HUES6 (cell line): Measurements from ENCODE around the gene PHYHD1.

Experiments
- H3K27ac ChIP-seq: 2 replicates; pipeline ENCODE4 v1.7.0; 2013; ENCODE audit warnings: low read depth, mild to moderate bottlenecking, low read length, inconsistent platforms
- H3K27me3 ChIP-seq: 2 replicates; pipeline ENCODE4 v1.6.1; 2013; ENCODE audit warnings: low read length; ENCODE audit not compliant: control insufficient read depth, insufficient read depth
- H3K36me3 ChIP-seq: 2 replicates; pipeline ENCODE4 v1.6.1; 2013; ENCODE audit warnings: low read length; ENCODE audit not compliant: control insufficient read depth, insufficient read depth
- H3K4me1 ChIP-seq: 2 replicates; pipeline ENCODE4 v1.6.1; 2013; ENCODE audit warnings: low read length; ENCODE audit not compliant: control insufficient read depth, insufficient read depth
- H3K4me3 ChIP-seq: 2 replicates; pipeline ENCODE4 v1.5.1; 2013; ENCODE audit warnings: low read depth, low read length
- H3K9ac ChIP-seq: one replicate; pipeline ENCODE4 v1.6.1; 2013; ENCODE audit warnings: mild to moderate bottlenecking, low read length
- H3K9me3 ChIP-seq: 2 replicates; pipeline ENCODE4 v1.6.1; 2013; ENCODE audit warnings: low read depth, low read length; ENCODE audit not compliant: control insufficient read depth, insufficient read depth

PHYHD1 gene

GRCh38 chr9:128891321-128892220 lies 29.2 kb upstream of the PHYHD1 start:
- Histone ChIP-seq H3K4me3 (no peak overlapping the region), H3K36me3 (peaks cover 75% of the 10 kb centered on the region), H3K27me3 (no peaks in the 10 kb centered on the region), H3K9me3 (no peaks in the 10 kb centered on the region), H3K9ac (no peak overlapping the region), H3K27ac (no peak overlapping the region), H3K4me1 (peaks cover 36% of the 10 kb centered on the region)

- Histone ChIP-seq H3K27ac (peak overlapping the region; percentile 64), H3K9ac (no peak overlapping the region), H3K27me3 (no peaks in the 10 kb centered on the region), H3K4me1 (peaks cover 32% of the 10 kb centered on the region), H3K9me3 (no peaks in the 10 kb centered on the region), H3K4me3 (no peak overlapping the region), H3K36me3 (peaks cover 75% of the 10 kb centered on the region)
Observed at GRCh38 chr9:128892221-128892921, 28.4 kb upstream of the PHYHD1 start.

- H3K4me1 ChIP-seq = peaks cover 28% of the 10 kb centered on the region
- H3K4me3 ChIP-seq = no peak overlapping the region
- no peaks in the 10 kb centered on the region for H3K9me3 ChIP-seq
- H3K27me3 ChIP-seq = no peaks in the 10 kb centered on the region
- no peak overlapping the region for H3K27ac ChIP-seq
- no peak overlapping the region for H3K9ac ChIP-seq
- H3K36me3 ChIP-seq = peaks cover 76% of the 10 kb centered on the region
Observed at GRCh38 chr9:128893354-128893753, 27.4 kb upstream of the PHYHD1 start.

GRCh38 chr9:128894764-128895163 lies 26.0 kb upstream of the PHYHD1 start:
- H3K27me3 ChIP-seq = no peaks in the 10 kb centered on the region
- no peak overlapping the region for H3K27ac ChIP-seq
- no peak overlapping the region for H3K9ac ChIP-seq
- no peak overlapping the region for H3K4me3 ChIP-seq
- no peaks in the 10 kb centered on the region for H3K9me3 ChIP-seq
- peaks cover 82% of the 10 kb centered on the region for H3K36me3 ChIP-seq
- peaks cover 34% of the 10 kb centered on the region for H3K4me1 ChIP-seq

GRCh38 chr9:128895556-128895955 lies 25.2 kb upstream of the PHYHD1 start:
- H3K36me3 ChIP-seq = peaks cover 79% of the 10 kb centered on the region
- peaks cover 34% of the 10 kb centered on the region for H3K4me1 ChIP-seq
- H3K27ac ChIP-seq = no peak overlapping the region
- H3K9ac ChIP-seq = no peak overlapping the region
- no peaks in the 10 kb centered on the region for H3K27me3 ChIP-seq
- no peaks in the 10 kb centered on the region for H3K9me3 ChIP-seq
- no peak overlapping the region for H3K4me3 ChIP-seq

GRCh38 chr9:128898382-128898781 lies 22.4 kb upstream of the PHYHD1 start:
- Histone ChIP-seq H3K9me3 (no peaks in the 10 kb centered on the region), H3K4me1 (peaks cover 26% of the 10 kb centered on the region), H3K27ac (no peak overlapping the region; the same call in 1 of the 2 replicates), H3K4me3 (no peak overlapping the region), H3K27me3 (no peaks in the 10 kb centered on the region), H3K9ac (no peak overlapping the region), H3K36me3 (peaks cover 63% of the 10 kb centered on the region)

- no peak overlapping the region for H3K4me3 ChIP-seq
- peaks cover 26% of the 10 kb centered on the region for H3K4me1 ChIP-seq
- peaks cover 60% of the 10 kb centered on the region for H3K36me3 ChIP-seq
- H3K27me3 ChIP-seq = no peaks in the 10 kb centered on the region
- H3K9me3 ChIP-seq = no peaks in the 10 kb centered on the region
- no peak overlapping the region for H3K27ac ChIP-seq
- H3K9ac ChIP-seq = no peak overlapping the region
Observed at GRCh38 chr9:128898845-128899565, 21.8 kb upstream of the PHYHD1 start.

GRCh38 chr9:128899566-128900322 lies 21.0 kb upstream of the PHYHD1 start:
- H3K9ac ChIP-seq = no peak overlapping the region
- no peak overlapping the region for H3K4me3 ChIP-seq
- H3K9me3 ChIP-seq = no peaks in the 10 kb centered on the region
- H3K27ac ChIP-seq = no peak overlapping the region
- H3K36me3 ChIP-seq = peaks cover 59% of the 10 kb centered on the region
- H3K4me1 ChIP-seq = peaks cover 26% of the 10 kb centered on the region
- no peaks in the 10 kb centered on the region for H3K27me3 ChIP-seq

- Histone ChIP-seq H3K4me1 (peaks cover 15% of the 10 kb centered on the region; the same call in 1 of the 2 replicates), H3K36me3 (peaks cover 46% of the 10 kb centered on the region), H3K9me3 (no peaks in the 10 kb centered on the region), H3K27ac (no peak overlapping the region), H3K4me3 (no peak overlapping the region), H3K27me3 (no peaks in the 10 kb centered on the region), H3K9ac (no peak overlapping the region)
Observed at GRCh38 chr9:128901379-128901778, 19.4 kb upstream of the PHYHD1 start.

GRCh38 chr9:128901822-128902221 lies 19.0 kb upstream of the PHYHD1 start:
- Histone ChIP-seq H3K27me3 (no peaks in the 10 kb centered on the region), H3K9me3 (no peaks in the 10 kb centered on the region), H3K36me3 (peaks cover 44% of the 10 kb centered on the region), H3K4me3 (no peak overlapping the region), H3K9ac (no peak overlapping the region), H3K27ac (no peak overlapping the region), H3K4me1 (peaks cover 15% of the 10 kb centered on the region; the same call in 1 of the 2 replicates)
